GM19238 (cell line): ENCODE results near the gene FERMT3.

Source experiments
- DNase-seq: peaks from one replicate; pipeline ENCODE4 v3.0.0; 2011; ENCODE audit warnings: low spot score; ENCODE audit not compliant: insufficient read length

FERMT3 gene

DNA sequence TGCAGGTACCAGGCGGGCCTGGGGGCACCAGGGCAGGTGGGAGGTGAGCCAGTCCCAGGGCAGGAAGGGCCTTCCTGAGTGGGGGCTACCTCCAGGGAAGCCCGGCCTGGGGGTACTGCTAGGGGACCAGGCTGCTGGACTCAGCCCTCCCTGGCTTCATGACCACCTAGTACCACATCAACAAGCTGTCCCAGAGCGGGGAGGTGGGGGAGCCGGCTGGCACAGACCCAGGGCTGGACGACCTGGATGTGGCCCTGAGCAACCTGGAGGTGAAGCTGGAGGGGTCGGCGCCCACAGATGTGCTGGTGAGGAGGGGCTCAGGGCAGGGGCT lies 12.8 kb downstream of the FERMT3 start:
- no peak for DNase-seq

- no peak for DNase-seq
Observed at GRCh38 chr11:64219755-64220154, 13.2 kb downstream of the FERMT3 start.

GRCh38 chr11:64220271-64220670 lies 13.8 kb downstream of the FERMT3 start:
- no peak for DNase-seq

DNA sequence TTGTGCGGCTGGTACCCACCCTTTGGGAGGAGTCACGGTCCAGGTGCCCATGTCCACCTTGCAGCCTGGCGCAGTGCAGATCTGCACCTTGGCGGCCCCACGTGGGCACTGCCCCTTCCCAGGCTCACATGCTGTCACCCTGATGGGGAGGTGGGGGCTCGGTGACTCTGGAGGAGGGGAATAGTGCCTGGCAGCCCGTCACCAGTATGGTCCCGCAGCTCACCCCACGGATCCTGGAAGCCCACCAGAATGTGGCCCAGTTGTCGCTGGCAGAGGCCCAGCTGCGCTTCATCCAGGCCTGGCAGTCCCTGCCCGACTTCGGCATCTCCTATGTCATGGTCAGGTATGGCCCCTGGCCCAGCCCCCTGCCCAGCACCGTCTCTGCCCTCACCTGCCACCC lies 14.3 kb downstream of the FERMT3 start:
- DNase-seq, result no peak

DNA sequence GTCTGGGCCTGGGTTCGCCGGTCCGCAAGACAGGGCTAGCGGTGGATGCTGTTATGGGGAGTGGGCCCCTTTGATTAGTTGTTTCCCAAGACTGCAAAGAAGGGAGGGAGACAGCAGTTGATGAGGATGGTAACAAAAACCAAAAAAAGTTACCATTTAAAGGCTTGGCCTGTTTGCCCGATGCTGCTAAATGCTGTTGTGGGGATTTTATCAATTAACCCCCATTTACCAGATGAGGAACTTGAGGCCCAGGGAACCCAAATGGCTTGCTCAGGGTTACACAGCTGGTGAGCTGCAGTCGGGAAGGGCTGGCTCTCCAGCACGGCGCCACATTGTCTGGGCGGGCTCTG lies 16.1 kb downstream of the FERMT3 start:
- no peak for DNase-seq

- DNase-seq, result no peak
Observed at GRCh38 chr11:64223001-64223651, 16.6 kb downstream of the FERMT3 start.

- no peak for DNase-seq
Observed at GRCh38 chr11:64224151-64224890, 17.8 kb downstream of the FERMT3 start.

DNA sequence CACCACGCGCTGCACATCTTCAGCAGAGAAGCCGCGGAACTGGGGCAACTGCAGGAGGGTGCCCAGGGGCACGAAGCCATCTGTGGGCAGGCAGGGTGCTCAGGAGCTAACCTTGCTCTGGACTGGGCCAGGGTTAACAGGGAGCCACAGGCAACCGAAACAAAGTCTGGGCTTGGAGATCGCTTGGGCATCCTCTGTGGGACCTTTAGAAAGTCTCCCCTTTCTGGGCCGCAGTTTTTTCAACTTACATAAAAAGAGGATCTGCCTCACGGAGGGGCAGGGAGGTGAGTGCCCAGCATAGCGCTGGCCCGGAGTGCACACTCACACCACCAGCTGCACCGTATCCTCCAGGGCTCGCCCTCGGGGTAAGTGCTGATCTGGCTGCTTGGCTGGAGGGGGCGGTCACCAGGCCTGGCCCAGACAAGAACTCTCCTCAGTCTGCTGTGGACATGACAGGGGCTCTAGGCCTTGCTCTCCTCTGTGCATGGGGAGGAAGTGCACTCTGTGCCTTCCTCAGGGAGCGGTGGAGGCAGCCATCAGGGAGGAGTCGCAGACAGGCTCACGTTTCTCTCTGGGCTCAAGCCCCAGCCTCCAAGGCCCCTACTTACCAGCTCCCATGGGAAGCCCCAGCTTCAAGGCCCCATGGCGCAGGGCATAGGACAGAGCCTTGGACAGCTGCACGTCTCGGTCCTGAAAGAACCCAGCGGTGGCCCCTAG lies 18.5 kb downstream of the FERMT3 start:
- DNase-seq, result no peak

GRCh38 chr11:64225608-64226506 lies 19.3 kb downstream of the FERMT3 start, which contains the start of the genes NUDT22 and TRPT1:
Gene NUDT22 (plus strand): TSS chr11:64226274. CDS start chr11:64226653, 379 bp downstream.
Gene TRPT1 (minus strand): TSS chr11:64226186. CDS start chr11:64225860, 326 bp downstream.
- DNase-seq, result peak; percentile 94

- DNase-seq, result peak; percentile 71
Observed at GRCh38 chr11:64226507-64227051, 20.1 kb downstream of the FERMT3 start.

DNA sequence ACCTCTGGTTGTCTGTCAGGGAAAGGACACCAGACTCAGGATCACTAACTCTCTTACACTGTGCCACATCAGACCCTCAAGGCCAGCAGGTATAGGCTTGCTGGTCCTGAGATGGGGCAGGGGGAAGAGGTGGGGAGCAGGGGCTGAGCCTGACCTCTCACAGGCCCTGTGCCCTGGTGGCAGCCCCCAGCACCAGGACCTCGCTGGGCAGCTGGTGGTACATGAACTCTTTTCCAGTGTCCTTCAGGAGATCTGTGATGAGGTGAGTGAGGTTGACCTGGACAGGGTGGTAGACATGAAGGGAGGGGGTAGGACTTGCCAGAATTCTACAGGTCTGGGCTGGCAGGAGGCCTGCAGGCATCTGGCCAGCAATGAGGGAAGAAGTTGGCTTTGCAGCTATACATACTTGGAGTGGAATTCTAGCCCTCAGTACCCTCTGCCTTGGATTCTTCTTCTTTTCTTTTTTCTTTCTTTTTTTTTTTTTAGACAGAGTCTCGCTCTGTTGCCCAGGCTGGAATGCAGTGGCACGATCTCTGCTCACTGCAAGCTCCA lies 21.0 kb downstream of the FERMT3 start:
- DNase-seq, result no peak

GRCh38 chr11:64229090-64229743 lies 22.7 kb downstream of the FERMT3 start:
- DNase-seq, result no peak

GRCh38 chr11:64229744-64230170 lies 23.2 kb downstream of the FERMT3 start:
- no peak for DNase-seq

DNA sequence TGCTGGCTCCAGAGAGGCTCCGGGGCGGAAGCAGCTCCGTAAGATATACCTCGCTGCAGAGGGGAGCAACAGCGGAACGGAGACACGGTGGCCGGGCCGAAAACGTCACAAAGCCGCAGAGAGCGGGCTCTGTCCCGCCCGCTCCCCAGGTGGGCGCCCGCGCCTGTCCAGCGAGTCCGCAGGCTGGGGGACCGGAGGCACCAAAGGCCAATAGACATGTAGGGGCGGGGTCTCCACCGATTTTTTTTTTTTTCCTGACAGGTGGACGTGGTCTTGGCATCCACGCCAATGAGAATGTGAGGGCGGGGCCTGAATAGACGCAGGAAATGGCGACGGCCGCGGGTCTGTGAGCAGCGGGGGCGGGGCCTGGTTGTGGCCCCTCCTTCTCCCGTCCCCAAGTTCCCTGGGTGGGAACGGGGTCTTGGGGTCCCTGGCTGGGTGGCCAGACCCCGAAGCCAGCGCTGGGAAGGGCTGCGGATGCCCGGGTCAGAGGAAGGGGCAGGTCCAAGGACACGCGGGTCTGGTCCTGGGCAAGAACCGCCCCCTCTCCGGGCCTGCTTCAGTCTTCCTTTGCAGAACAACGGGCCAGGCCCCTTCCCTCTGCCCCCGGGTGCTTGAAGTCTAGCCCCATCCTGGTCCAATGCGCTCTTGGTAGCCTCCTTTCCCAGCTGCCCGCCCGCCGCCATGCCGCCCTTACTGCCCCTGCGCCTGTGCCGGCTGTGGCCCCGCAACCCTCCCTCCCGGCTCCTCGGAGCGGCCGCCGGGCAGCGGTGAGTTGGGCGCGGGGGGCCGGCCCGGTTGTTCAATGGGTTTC lies 23.9 kb downstream of the FERMT3 start, which contains the start of gene DNAJC4:
TSS of gene DNAJC4 (plus strand) at position 378 of the 814 bp plus-strand sequence. CDS start at position 685, 307 bp downstream.
- DNase-seq, result peak; percentile 91

- DNase-seq, result no peak
Observed at GRCh38 chr11:64230985-64231365, 24.5 kb downstream of the FERMT3 start.

DNA sequence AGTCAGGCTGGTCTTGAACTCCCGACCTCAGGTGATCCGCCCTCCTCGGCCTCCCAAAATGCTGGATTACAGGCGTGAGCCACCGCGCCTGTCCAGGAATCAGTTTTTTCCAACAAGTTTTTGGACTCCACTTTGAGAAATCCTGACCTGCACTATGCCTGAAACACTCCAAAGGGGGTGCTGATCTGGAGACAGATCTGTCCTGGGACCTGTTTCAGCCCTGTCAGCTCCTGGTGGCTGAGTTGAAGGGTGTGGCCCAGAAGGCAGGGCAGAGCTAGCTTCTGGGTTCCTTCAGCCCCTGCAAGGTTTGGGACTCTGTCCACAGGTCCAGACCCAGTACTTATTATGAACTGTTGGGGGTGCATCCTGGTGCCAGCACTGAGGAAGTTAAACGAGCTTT lies 25.0 kb downstream of the FERMT3 start:
- no peak for DNase-seq

DNA sequence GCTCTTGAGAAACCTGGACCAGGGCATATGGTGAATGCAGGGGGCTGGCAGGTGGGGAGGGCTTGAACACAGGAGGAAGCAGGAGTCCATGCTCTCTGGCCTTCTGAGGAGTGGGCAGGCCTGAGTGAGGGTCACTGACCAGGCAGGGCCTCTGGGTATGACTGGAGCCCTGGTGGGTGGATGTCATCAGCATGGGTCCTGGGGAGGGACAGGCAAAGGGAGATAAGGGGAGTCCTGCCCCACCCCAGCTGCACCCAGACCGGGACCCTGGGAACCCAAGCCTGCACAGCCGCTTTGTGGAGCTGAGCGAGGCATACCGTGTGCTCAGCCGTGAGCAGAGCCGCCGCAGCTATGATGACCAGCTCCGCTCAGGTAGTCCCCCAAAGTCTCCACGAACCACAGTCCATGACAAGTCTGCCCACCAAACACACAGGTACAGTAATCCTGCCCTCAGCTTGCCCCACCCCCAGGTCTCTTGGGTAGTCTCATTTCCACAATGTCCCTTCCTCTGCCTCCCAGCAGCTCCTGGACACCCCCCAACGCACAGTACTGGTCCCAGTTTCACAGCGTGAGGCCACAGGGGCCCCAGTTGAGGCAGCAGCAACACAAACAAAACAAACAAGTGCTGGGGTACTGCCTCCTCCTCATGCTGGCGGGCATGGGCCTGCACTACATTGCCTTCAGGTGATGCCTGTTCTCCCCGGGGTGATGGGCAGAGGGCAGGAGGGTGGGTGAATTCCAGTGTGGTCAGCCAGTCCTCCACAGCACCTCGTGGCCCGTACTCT lies 25.9 kb downstream of the FERMT3 start:
- no peak for DNase-seq

- no peak for DNase-seq
Observed at GRCh38 chr11:64232967-64233315, 26.4 kb downstream of the FERMT3 start.
